SK-N-SH treated with all-trans-retinoic acid at 6 μM for 48 hours (cell line): ENCODE measurements around the gene TPK1.

Experiments
- ARNTL ChIP-seq: fragments of 450-650 bp; formaldehyde crosslinking; IDR thresholded peaks from 2 replicates; pipeline ENCODE4 v1.5.0; 2020; ENCODE audit warnings: low read depth, mild to moderate bottlenecking, moderate library complexity, borderline replicate concordance
- BACH2 ChIP-seq: fragments of 250-450 bp; sonication (Bioruptor Pico); IDR thresholded peaks from 2 replicates; pipeline ENCODE4 v1.9.0; 2021; ENCODE audit warnings: mild to moderate bottlenecking, borderline replicate concordance
- CREB5 ChIP-seq: fragments of 250-450 bp; sonication (Bioruptor Pico); IDR thresholded peaks from 2 replicates; pipeline ENCODE4 v1.5.1; 2020; ENCODE audit warnings: low read depth, mild to moderate bottlenecking, moderate library complexity
- CSDC2 ChIP-seq: fragments of 250-450 bp; sonication (Bioruptor Pico); IDR thresholded peaks from 2 replicates; pipeline ENCODE4 v1.5.0; 2020; ENCODE audit warnings: mild to moderate bottlenecking, moderate library complexity
- CSRNP3 ChIP-seq: fragments of 250-450 bp; sonication (Bioruptor Pico); IDR thresholded peaks from 2 replicates; pipeline ENCODE4 v1.5.1; 2021; ENCODE audit warnings: mild to moderate bottlenecking, moderate library complexity
- PATZ1 ChIP-seq: fragments of 250-450 bp; sonication (Bioruptor Pico); IDR thresholded peaks from 2 replicates; pipeline ENCODE4 v1.8.0; 2020; ENCODE audit warnings: mild to moderate bottlenecking, moderate library complexity, borderline replicate concordance
- RARB ChIP-seq: fragments of 250-450 bp; sonication (Bioruptor Pico); IDR thresholded peaks from 2 replicates; pipeline ENCODE4 v1.8.0; 2021; ENCODE audit warnings: mild to moderate bottlenecking, moderate library complexity
- TSHZ2 ChIP-seq: fragments of 250-450 bp; sonication (Bioruptor Pico); IDR thresholded peaks from 2 replicates; pipeline ENCODE4 v1.5.0; 2020; ENCODE audit warnings: mild to moderate bottlenecking, moderate library complexity
- ZFP3 ChIP-seq: fragments of 250-450 bp; sonication (Bioruptor Pico); IDR thresholded peaks from 2 replicates; pipeline ENCODE4 v1.5.0; 2020; ENCODE audit warnings: mild to moderate bottlenecking, moderate library complexity
- ZFP30 ChIP-seq: fragments of 450-650 bp; formaldehyde crosslinking; IDR thresholded peaks from 2 replicates; pipeline ENCODE4 v1.5.0; 2022; ENCODE audit warnings: mild to moderate bottlenecking, moderate library complexity
- ZNF565 ChIP-seq: fragments of 450-650 bp; formaldehyde crosslinking; conservative IDR thresholded peaks from 2 replicates; pipeline ENCODE4 v1.5.0; 2020; ENCODE audit warnings: low read depth, mild to moderate bottlenecking, moderate library complexity

GRCh38 chr7:144720710-144721109 is 115.1 kb downstream of the TPK1 start:
- no peak for TF ChIP-seq ARNTL (CRISPR knock-in tag)
- no peak for TF ChIP-seq ZFP30
- no peak for TF ChIP-seq RARB (CRISPR knock-in tag)
- no peak for TF ChIP-seq ZFP3 (CRISPR knock-in tag)
- no peak for TF ChIP-seq CSDC2
- no peak for TF ChIP-seq ZNF565
- TF ChIP-seq PATZ1 (CRISPR knock-in tag) = no peak
- no peak for TF ChIP-seq CREB5
- no peak for TF ChIP-seq BACH2 (CRISPR knock-in tag)
- no peak for TF ChIP-seq CSRNP3 (CRISPR knock-in tag)
- no peak for TF ChIP-seq TSHZ2 (CRISPR knock-in tag)
